C4-2B (cell line): ENCODE data around the gene FAM120B.

ENCODE experiments used
- ZFX ChIP-seq: fragments of 450-650 bp; IDR thresholded peaks from 2 replicates; pipeline ENCODE4 v1.6.1; 2017
- TF ChIP-seq, protein P1 (sequence below): fragments of 450-650 bp; conservative IDR thresholded peaks from 2 replicates; pipeline ENCODE4 v1.5.1; 2017; ENCODE audit warnings: mild to moderate bottlenecking

DNA sequence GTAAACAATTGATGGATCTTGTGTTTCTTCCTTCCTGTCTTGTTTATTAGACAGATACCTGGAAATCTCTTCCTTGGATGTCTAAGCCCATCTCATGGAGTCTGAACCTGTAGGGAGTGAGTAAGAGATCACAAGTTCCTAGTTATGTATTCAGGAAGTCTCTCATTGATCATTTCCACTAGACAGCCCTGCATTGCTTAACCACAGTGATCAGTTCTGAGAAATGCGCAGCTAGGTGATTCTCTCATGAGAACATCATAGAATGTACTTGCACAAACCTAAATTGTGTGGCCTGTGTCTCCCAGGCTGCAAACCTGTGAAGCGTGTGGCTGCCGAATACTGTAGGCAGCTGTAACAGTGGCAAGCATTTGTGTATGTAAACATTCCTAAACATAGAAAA, 39.1 kb downstream of the FAM120B start:
- TF ChIP-seq, protein P1, sequence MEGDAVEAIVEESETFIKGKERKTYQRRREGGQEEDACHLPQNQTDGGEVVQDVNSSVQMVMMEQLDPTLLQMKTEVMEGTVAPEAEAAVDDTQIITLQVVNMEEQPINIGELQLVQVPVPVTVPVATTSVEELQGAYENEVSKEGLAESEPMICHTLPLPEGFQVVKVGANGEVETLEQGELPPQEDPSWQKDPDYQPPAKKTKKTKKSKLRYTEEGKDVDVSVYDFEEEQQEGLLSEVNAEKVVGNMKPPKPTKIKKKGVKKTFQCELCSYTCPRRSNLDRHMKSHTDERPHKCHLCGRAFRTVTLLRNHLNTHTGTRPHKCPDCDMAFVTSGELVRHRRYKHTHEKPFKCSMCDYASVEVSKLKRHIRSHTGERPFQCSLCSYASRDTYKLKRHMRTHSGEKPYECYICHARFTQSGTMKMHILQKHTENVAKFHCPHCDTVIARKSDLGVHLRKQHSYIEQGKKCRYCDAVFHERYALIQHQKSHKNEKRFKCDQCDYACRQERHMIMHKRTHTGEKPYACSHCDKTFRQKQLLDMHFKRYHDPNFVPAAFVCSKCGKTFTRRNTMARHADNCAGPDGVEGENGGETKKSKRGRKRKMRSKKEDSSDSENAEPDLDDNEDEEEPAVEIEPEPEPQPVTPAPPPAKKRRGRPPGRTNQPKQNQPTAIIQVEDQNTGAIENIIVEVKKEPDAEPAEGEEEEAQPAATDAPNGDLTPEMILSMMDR, result no peak
- TF ChIP-seq ZFX, result no peak
